Lower lobe of right lung (tissue), 2 donors: Measurements from ENCODE around the gene CPLX3. TPM values are rescaled to one million over a fixed set of nuclear protein-coding genes. Genes with fewer than 3 reads are reported as not detected.

Source experiments
- ATAC-seq, 2 donors: fragments of 200-7000 bp; cut with Tn5 transposase; one replicate each; pipeline ENCODE4 v1.9.1; 2020 to 2022; ENCODE audit warnings: mild to moderate bottlenecking in 2 of 2, moderate library complexity in 2 of 2
- DNase-seq: peaks from one replicate; pipeline ENCODE4 v3.0.0-alpha.2; 2020
- H3K27ac ChIP-seq: fragments of 200-600 bp; one replicate; pipeline ENCODE4 v1.8.0; 2022
- H3K27me3 ChIP-seq: fragments of 200-600 bp; one replicate; pipeline ENCODE4 v1.8.0; 2022; ENCODE audit warnings: low read depth
- H3K36me3 ChIP-seq: fragments of 200-600 bp; one replicate; pipeline ENCODE4 v1.8.0; 2022; ENCODE audit warnings: mild to moderate bottlenecking
- H3K4me1 ChIP-seq: fragments of 200-600 bp; one replicate; pipeline ENCODE4 v1.8.0; 2022
- H3K4me3 ChIP-seq: fragments of 200-600 bp; one replicate; pipeline ENCODE4 v1.8.0; 2022; ENCODE audit warnings: mild to moderate bottlenecking
- H3K9me3 ChIP-seq: fragments of 200-600 bp; one replicate; pipeline ENCODE4 v1.8.0; 2022
- CTCF ChIP-seq: fragments of 200-600 bp; IDR thresholded peaks from one replicate; pipeline ENCODE4 v1.8.0; 2022; ENCODE audit warnings: antibody characterized with exemption, mild to moderate bottlenecking
- intact Hi-C: fragments of 100-400 bp; cut with DNase I; formaldehyde crosslinking; loops from one replicate; pipeline ENCODE4 v1.11.0; 2022
- total RNA-seq: library from RNA; stranded (reverse); fragmentation: NEBNext Ultra II Directional; extraction: Animal tissue kit (Norgen Biotek cat#: 25700); gene quantifications from one replicate; pipeline ENCODE4 v1.2.1, GENCODE V29; 2021
- donor health status: DM: no; HTN: yes; CAD: no; lungs with severe emphysema.

CPLX3 gene
- total RNA-seq, 1 donor from 2014 or later: not detected

- H3K27me3 ChIP-seq: no peaks in the 10 kb centered on the region
- intact Hi-C loops: no loop called here
- H3K27ac ChIP-seq: peak overlapping the region; percentile 58
- H3K36me3 ChIP-seq: no peaks in the 10 kb centered on the region
- TF ChIP-seq CTCF: no peak
- ATAC-seq: no peak
- H3K9me3 ChIP-seq: no peaks in the 10 kb centered on the region
- peak overlapping the region; percentile 77 for H3K4me3 ChIP-seq
- peaks cover 79% of the 10 kb centered on the region for H3K4me1 ChIP-seq
- no peak for DNase-seq
These were observed 45.6 kb upstream of the CPLX3 start for GRCh38 chr15:74780523-74781430.

GRCh38 chr15:74781431-74782258, 44.8 kb upstream of the CPLX3 start, which contains the start of gene CSK:
Gene CSK (plus strand): TSS chr15:74782080. CDS start chr15:74798298, 16,218 bp downstream.
- Histone ChIP-seq H3K27ac (peak within 1 kb of the TSS; percentile 83), H3K9me3 (no peaks in the 10 kb centered on the region), H3K4me1 (peaks cover 80% of the 10 kb centered on the region), H3K27me3 (no peaks in the 10 kb centered on the region), H3K4me3 (peak within 1 kb of the TSS; percentile 77), H3K36me3 (no peaks in the 10 kb centered on the region)
- intact Hi-C loops: no loop called here
- peak; percentile 52 for TF ChIP-seq CTCF
- peak; percentile 78 to 88 for ATAC-seq
- DNase-seq: peak; percentile 83

- ATAC-seq (peak; percentile 22 to 55), DNase-seq (peak; percentile 76)
- no peaks in the 10 kb centered on the region for H3K36me3 ChIP-seq
- no peaks in the 10 kb centered on the region for H3K27me3 ChIP-seq
- H3K4me3 ChIP-seq: peak overlapping the region; percentile 77
- intact Hi-C loops: no loop called here
- TF ChIP-seq CTCF: no peak
- H3K27ac ChIP-seq: peak overlapping the region; percentile 83
- H3K9me3 ChIP-seq: no peaks in the 10 kb centered on the region
- H3K4me1 ChIP-seq: peaks cover 80% of the 10 kb centered on the region
These were observed 44.0 kb upstream of the CPLX3 start for GRCh38 chr15:74782259-74783071.

GRCh38 chr15:74783072-74783807, 43.2 kb upstream of the CPLX3 start:
- no peaks in the 10 kb centered on the region for H3K27me3 ChIP-seq
- intact Hi-C loops: no loop called here
- no peaks in the 10 kb centered on the region for H3K9me3 ChIP-seq
- no peaks in the 10 kb centered on the region for H3K36me3 ChIP-seq
- peak overlapping the region; percentile 77 for H3K4me3 ChIP-seq
- H3K4me1 ChIP-seq: peaks cover 80% of the 10 kb centered on the region
- no peak for DNase-seq
- TF ChIP-seq CTCF: no peak
- peak; percentile 3 to 25 for ATAC-seq
- peak overlapping the region; percentile 83 for H3K27ac ChIP-seq
